CD4-positive, alpha-beta T cell treated with Interleukin-4 for 1 hour (primary cell): ENCODE data around the gene LAMA2.

Source experiments
- DNase-seq, 2 donors: peaks; one replicate each; pipeline ENCODE4 v3.0.0-alpha.2; 2020 to 2022

LAMA2 gene

GRCh38 chr6:128882991-128883611, at the start of gene LAMA2:
LAMA2 (plus strand) TSS chr6:128883138; CDS start chr6:128883246, 108 bp downstream.
- no peak for DNase-seq

DNA sequence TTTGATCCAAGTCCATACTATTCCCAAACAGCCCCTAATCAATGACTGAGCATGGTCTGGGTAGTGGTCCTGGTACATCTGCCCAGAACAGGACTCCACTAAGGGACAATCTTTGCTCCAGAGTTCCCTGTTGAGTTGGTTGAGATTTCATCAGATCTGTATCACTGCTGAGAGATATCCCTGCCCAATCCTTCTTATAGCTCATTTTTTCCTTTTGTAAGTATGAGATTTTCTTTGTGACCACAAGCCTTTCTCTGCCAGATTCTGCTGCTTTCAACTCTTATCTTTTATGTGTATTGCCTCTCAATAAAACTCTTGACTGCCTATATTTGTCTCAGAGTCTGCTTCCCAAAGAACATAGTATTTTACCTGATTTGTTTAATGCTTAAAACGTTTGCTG, 46.2 kb upstream of the LAMA2 start:
- no peak for DNase-seq

GRCh38 chr6:128841518-128841917, 41.4 kb upstream of the LAMA2 start:
- DNase-seq, result no peak

- no peak for DNase-seq
Measured at GRCh38 chr6:128844598-128844997, 38.3 kb upstream of the LAMA2 start.

GRCh38 chr6:128847431-128848210, 35.3 kb upstream of the LAMA2 start:
- no peak for DNase-seq

- no peak for DNase-seq
Measured at GRCh38 chr6:128848212-128848935, 34.6 kb upstream of the LAMA2 start.

GRCh38 chr6:128855581-128856085, 27.3 kb upstream of the LAMA2 start:
- no peak for DNase-seq

DNA sequence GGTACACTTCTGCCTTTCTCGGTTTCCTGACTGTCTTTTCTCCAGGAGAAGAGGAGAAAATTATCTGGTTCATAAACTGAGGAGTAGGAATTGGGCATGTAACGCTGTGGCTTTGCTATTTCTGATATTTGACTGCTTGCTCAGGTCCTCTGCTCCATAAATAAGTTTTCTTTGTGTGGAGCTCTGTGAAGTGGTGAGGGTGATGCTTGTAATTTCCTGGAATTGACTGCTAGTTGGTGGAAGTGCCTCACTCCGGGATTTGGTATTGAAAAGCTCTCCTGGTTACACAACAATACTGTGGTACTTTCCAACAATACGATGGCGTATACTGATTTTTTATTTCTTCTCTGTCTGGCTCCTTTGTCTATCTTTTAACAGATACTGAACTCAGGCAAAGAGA, 25.1 kb upstream of the LAMA2 start:
- no peak for DNase-seq

GRCh38 chr6:128860782-128861181, 22.2 kb upstream of the LAMA2 start:
- DNase-seq, result no peak

- no peak for DNase-seq
Measured at GRCh38 chr6:128863983-128864382, 19.0 kb upstream of the LAMA2 start.

GRCh38 chr6:128870746-128871145, 12.2 kb upstream of the LAMA2 start:
- no peak for DNase-seq

DNA sequence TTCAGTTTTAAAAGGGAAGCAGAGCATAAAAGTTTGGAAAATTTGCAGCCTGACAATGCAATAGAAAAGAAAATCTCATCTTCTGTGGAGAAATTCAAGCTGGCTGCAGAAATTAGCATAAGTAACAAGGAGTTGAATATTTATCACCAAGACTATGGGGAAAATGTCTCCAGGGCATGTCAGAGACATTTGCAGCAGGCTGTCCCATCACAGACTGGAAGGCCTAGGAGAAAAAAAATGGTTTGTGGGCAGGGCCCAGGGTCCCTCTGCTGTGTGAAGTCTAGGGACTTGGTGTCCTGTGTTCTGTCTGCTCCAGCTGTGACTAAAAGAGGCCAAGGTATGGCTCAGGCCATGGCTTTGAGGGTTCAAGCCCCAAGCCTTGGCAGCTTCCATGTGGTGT, 8.1 kb upstream of the LAMA2 start:
- DNase-seq, result no peak

DNA sequence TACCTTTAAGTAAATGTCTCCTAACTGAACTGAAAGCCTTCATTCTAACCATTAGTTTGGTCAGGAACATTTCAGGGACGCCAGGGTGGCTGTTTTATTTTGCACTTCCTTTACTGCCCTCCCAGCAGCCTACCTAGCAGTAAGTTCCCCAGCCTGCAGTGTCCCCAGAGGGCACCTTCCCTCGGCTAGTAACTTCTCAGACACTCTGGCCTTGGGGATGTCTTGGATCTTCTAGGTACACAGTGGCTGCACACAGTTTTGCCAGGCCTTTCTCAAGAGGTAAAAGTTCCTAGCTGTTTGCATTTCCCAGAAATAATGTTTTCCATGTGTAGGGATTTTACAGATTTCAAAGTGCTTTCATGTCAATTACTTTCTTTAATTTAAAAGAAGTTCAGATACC, 378 bp upstream of the LAMA2 start:
- no peak for DNase-seq

GRCh38 chr6:128883906-128884305, 968 bp downstream of the LAMA2 start:
- no peak for DNase-seq

DNA sequence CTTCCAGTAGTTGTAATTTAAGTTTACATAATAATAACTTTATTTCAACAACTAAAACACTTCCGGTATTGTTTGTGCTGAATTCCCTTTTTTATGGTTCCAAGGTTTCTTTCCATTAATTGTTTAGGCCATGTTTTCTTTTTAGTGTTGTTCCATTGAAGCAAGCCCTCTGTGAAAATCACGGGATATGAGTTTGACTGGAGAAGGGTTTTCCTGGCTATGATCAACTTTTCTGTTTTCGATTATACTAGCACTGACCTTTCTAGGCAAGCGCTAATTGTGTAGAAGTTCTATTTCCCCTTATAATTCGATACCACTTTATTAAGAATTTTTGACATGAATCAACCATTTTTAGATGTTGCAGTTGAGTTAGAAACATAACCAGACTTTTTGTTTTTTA, 2.4 kb downstream of the LAMA2 start:
- DNase-seq, result no peak

- no peak for DNase-seq
Measured at GRCh38 chr6:128886706-128887105, 3.8 kb downstream of the LAMA2 start.

GRCh38 chr6:128888444-128889175, 5.7 kb downstream of the LAMA2 start:
- DNase-seq, result no peak

DNA sequence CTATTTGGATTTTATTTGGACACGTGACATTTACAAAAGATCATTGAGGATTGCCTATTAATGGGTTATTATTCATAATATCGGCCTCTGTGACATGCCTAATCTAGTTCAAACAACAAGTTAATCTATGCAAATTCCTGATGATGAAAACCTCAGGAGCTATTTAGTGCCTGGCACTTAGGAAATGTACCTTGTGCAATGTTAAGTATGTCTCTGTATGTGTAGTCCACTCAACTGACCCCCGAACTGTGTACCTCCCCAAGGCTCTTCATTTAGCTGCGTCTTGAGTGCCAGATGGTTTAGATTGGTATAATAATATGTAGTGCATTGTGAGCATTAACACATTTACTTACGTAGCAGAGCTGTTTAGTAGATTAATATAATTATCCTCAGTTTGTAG, 6.9 kb downstream of the LAMA2 start:
- no peak for DNase-seq

GRCh38 chr6:128892079-128892478, 9.1 kb downstream of the LAMA2 start:
- no peak for DNase-seq

DNA sequence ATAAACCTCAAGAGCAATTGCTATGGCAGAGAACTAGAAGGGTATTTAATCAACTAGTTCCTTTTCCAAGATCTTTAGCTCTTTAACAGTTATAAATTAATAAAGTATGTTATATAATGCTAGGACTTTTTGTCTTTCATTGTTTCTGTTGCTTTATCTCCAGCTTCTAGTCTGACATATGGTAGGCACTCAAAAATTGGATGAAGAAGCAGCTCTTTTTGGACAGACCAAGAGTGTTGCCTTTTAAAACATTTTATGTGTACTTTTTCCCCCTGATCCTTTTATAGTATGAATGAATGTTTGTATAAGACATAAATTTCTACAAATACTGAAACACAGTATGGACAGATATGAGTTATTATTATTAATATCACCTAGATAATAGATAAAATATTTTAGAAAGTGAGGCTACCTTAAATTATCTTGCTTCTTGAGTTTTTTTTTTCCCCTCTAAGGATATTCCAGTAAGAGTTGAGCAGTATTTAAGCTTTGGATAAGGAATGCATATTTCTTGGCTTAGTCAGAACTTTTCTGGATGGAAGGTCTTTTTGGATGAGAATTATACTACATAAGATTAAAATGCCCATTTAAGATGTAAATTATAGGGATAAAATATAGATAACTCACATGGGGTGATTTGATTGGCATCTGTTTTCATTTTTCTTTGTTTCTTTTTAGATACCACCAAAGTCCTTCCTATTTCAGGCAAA, 16.6 kb downstream of the LAMA2 start:
- no peak for DNase-seq

DNA sequence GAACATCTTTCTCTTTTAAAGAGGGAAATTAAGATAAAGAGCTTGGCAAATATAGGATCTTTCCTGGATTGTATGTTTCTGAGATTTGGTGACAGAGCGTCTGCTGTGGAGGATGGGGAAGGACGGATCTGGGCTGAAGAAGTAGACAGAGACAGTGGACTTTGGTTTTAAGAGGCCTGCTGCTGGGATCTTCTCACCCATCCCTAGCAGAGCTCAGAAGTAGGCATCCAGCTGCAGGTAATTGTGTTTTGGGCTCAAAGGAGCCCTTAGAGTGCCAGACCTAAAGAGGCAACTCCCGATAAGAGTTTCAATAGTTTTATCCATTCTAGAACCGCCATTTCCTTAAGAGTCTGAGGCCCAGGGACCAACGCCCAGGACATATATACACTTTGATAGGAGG, 20.8 kb downstream of the LAMA2 start:
- no peak for DNase-seq

DNA sequence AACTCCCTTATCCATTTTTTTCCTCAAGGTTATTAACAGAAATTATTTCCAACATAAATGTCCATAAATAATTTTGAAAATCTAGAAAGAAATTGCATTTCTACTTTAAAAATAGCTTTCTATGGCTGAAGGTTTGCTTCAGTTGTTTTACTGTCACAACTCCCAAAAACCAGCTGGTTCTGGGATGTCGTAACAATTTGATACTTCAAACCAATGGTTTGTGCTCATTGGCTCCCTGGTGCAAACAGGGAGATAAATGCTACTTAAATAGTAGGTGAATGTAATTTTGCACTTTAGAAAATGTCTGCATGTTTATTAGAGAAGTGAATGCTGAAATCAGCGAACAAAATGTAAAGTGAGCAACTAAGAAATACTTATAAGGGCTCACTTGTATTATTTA, 31.1 kb downstream of the LAMA2 start:
- DNase-seq, result no peak
